Cardiac muscle cell (in vitro differentiated cells and primary cell): ENCODE data around the gene MCUB. TPM values are rescaled to one million over a fixed set of nuclear protein-coding genes. Genes with fewer than 3 reads are reported as not detected.
"Not testable (repeated sequence)": the region's sequence is repeated elsewhere in the genome, so short reads cannot be mapped to it uniquely, and the experiment has no call there.

Source experiments
- DNase-seq, 2 donors: peaks; one replicate each; pipeline versions ENCODE4 v3.0.0 to v3.0.0-alpha.2; 2010 to 2017; ENCODE audit warnings: low read depth in 1 of 2, low spot score in 1 of 2
- H3K27ac ChIP-seq: fragments of 200-600 bp; sonication (generic); 2 replicates; pipeline ENCODE4 v1.5.1; 2016
- H3K27me3 ChIP-seq: fragments of 200-600 bp; sonication (generic); 2 replicates; pipeline ENCODE4 v1.6.0; 2016; ENCODE audit warnings: control low read depth
- H3K36me3 ChIP-seq: fragments of 200-600 bp; sonication (generic); 2 replicates; pipeline ENCODE4 v1.5.1; 2016; ENCODE audit warnings: control low read depth
- H3K4me1 ChIP-seq: fragments of 200-600 bp; sonication (generic); 2 replicates; pipeline ENCODE4 v1.8.1; 2017; ENCODE audit warnings: low read depth, mild to moderate bottlenecking, mixed run types
- H3K4me3 ChIP-seq: fragments of 200-600 bp; sonication (generic); 2 replicates; pipeline ENCODE4 v1.5.1; 2016; ENCODE audit warnings: mild to moderate bottlenecking
- H3K9me3 ChIP-seq: fragments of 200-600 bp; sonication (generic); 2 replicates; pipeline ENCODE4 v1.5.1; 2017; ENCODE audit warnings: low read depth, mild to moderate bottlenecking, control low read depth
- polyA plus RNA-seq: library from polyadenylated mRNA; unstranded; fragments of >200 nt; fragmentation: Nextera tagmentation; extraction: Ambion mirVana; gene quantifications from 2 replicates; pipeline ENCODE4 v1.2.1, GENCODE V29; 2016
- total RNA-seq: library from RNA; depleted of rRNA; stranded (reverse); fragments of >200 nt; gene quantifications from 2 replicates; pipeline ENCODE4 v1.2.3, GENCODE V29; 2016
- TF ChIP-seq, protein P1 (sequence below): IDR thresholded peaks from 2 replicates; pipeline ENCODE4 v1.5.1; 2012; ENCODE audit warnings: low read depth, mild to moderate bottlenecking, low read length

The MCUB gene
- total and polyA plus RNA-seq, 2 experiments from 2014 or later = 1.4 to 3.1 TPM

DNA sequence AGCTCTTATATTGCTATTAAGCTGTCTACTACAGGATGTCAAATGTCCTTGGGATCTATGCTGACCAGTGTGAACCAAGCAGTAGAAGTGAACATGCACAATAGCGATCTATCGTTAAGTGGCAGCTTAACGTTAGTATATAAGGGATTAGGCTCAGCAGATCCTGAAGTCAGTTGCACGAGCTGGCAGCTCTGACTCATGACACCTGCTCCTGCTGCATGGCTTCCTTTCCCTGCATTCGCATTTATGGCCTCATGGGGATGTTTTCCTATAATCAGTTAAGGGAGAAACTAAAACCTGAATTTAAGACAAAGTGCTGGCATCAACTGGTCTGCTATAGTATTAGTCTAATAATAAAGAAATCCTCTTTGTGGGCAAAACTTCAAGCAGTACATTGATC lies 12.7 kb upstream of the MCUB start:
- Histone ChIP-seq H3K36me3 (no peaks in the 10 kb centered on the region), H3K27me3 (no peaks in the 10 kb centered on the region), H3K27ac (no peak overlapping the region), H3K9me3 (no peaks in the 10 kb centered on the region), H3K4me3 (no peak overlapping the region), H3K4me1 (no peaks in the 10 kb centered on the region)
- no peak for DNase-seq
- TF ChIP-seq, protein P1, sequence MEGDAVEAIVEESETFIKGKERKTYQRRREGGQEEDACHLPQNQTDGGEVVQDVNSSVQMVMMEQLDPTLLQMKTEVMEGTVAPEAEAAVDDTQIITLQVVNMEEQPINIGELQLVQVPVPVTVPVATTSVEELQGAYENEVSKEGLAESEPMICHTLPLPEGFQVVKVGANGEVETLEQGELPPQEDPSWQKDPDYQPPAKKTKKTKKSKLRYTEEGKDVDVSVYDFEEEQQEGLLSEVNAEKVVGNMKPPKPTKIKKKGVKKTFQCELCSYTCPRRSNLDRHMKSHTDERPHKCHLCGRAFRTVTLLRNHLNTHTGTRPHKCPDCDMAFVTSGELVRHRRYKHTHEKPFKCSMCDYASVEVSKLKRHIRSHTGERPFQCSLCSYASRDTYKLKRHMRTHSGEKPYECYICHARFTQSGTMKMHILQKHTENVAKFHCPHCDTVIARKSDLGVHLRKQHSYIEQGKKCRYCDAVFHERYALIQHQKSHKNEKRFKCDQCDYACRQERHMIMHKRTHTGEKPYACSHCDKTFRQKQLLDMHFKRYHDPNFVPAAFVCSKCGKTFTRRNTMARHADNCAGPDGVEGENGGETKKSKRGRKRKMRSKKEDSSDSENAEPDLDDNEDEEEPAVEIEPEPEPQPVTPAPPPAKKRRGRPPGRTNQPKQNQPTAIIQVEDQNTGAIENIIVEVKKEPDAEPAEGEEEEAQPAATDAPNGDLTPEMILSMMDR = no peak

DNA sequence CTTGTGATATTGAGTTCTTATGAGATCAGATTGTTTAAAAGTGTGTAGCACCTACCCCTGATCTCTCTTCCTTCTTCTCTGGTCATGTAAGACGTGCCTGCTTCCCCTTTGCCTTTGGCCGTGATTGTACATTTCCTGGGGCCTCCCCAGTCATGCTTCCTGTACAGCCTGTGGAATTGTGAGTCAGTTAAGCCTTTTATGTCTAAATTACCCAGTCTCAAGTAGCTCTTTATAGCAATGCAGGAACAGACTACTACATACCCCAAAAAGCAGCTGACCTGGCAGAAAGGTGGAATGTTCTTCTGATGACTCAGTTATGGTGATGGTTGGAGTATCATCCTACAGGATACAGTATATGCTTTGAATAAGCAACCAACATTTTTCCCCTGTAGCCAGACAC lies 11.4 kb upstream of the MCUB start:
- Histone ChIP-seq H3K4me1 (no peaks in the 10 kb centered on the region), H3K4me3 (no peak overlapping the region), H3K27ac (no peak overlapping the region), H3K36me3 (no peaks in the 10 kb centered on the region), H3K9me3 (no peaks in the 10 kb centered on the region), H3K27me3 (no peaks in the 10 kb centered on the region)
- TF ChIP-seq, protein P1 = no peak
- DNase-seq = peak in 1 of 2 donors; percentile 72

DNA sequence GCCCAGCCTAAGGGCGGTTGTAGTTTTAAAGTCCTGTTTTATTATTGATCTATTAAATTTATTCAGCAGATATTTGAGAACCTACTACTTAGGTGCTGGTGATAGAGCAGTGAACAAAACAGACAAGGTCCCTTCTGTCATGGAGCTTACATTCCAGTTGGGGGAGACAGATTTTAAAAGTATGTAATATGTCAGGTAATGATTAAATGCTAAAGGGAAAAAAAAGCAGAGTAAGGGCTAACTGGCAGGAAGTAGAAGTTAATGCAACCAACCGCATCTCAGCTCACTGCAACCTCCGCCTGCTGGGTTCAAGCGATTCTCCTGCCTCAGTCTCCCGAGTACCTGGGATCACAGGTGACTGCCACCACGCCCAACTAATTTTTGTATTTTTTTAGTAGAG lies 7.8 kb upstream of the MCUB start:
- Histone ChIP-seq H3K4me1 (no peaks in the 10 kb centered on the region), H3K4me3 (no peak overlapping the region), H3K27ac (no peak overlapping the region), H3K9me3 (no peaks in the 10 kb centered on the region), H3K27me3 (no peaks in the 10 kb centered on the region), H3K36me3 (no peaks in the 10 kb centered on the region)
- no peak for DNase-seq
- TF ChIP-seq, protein P1 = no peak

DNA sequence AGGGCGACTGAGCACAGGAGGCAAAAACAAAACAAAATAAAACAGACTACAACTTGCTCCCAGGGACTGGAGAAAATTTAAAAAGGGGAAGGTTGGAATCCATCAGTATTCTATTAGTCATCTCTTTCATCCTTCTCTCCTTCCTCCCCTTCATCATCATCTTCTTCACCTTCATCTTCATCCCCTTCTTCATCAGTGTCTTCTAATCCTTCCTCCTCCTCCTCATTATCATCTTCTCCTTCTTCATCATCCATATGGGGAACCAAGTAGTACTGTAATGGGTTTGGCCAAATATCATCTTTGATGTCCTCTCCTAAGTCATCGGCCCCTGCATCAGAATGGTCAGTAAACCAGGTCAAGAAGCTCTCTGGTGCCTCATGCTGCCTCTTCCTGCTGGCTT lies 6.9 kb upstream of the MCUB start:
- no peaks in the 10 kb centered on the region for H3K27me3 ChIP-seq
- H3K9me3 ChIP-seq = no peaks in the 10 kb centered on the region
- no peak overlapping the region for H3K27ac ChIP-seq
- no peak for DNase-seq
- TF ChIP-seq, protein P1 = no peak
- no peaks in the 10 kb centered on the region for H3K4me1 ChIP-seq
- H3K4me3 ChIP-seq = no peak overlapping the region
- no peaks in the 10 kb centered on the region for H3K36me3 ChIP-seq

DNA sequence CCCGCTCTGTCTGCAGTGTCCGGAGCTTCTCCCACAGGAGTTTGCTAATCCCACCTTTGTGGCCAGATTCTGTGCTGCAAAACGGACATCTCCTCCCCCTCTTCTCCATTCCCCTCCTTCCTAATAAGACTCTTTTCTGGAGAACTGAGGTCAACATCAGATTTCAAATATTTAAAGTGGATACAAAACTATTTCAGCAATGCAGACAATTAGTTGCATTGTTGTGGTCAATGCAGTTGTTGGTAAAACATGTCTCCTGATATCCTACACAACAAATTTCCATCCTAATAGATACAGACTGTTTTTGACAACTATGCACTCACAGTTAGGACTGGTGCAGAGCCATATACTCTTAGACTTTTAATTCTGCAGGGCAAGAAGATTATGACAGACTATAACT lies 5.1 kb upstream of the MCUB start:
- no peaks in the 10 kb centered on the region for H3K9me3 ChIP-seq
- H3K27me3 ChIP-seq = peaks cover 12% of the 10 kb centered on the region
- H3K4me3 ChIP-seq = no peak overlapping the region
- no peaks in the 10 kb centered on the region for H3K36me3 ChIP-seq
- TF ChIP-seq, protein P1 = no peak
- DNase-seq = no peak
- no peaks in the 10 kb centered on the region for H3K4me1 ChIP-seq
- H3K27ac ChIP-seq = no peak overlapping the region

DNA sequence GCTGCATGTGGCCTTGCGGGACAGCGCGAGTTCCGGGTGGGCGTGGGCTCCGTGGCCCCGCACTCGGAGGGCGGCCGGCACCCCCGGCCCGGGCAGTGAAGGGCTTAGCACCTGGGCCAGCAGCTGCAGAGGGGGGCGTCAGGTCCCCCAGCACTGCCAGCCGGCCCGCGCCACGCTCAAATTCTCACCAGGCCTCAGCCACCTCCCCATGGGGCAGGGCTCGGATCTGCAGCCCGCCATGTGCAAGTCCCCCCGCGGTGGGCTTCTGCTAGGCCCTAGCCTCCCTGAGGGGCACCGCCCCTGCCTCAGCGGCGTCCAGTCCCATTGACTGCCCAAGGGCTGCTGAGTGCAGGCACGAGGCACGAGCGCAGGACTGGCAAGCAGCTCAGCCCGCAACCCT lies 2.6 kb upstream of the MCUB start:
- H3K9me3 ChIP-seq = no peaks in the 10 kb centered on the region
- H3K4me3 ChIP-seq = no peak overlapping the region
- H3K27me3 ChIP-seq = peaks cover 29% of the 10 kb centered on the region
- no peaks in the 10 kb centered on the region for H3K36me3 ChIP-seq
- no peak overlapping the region for H3K27ac ChIP-seq
- TF ChIP-seq, protein P1 = no peak
- no peak for DNase-seq
- peaks cover 3% of the 10 kb centered on the region for H3K4me1 ChIP-seq

DNA sequence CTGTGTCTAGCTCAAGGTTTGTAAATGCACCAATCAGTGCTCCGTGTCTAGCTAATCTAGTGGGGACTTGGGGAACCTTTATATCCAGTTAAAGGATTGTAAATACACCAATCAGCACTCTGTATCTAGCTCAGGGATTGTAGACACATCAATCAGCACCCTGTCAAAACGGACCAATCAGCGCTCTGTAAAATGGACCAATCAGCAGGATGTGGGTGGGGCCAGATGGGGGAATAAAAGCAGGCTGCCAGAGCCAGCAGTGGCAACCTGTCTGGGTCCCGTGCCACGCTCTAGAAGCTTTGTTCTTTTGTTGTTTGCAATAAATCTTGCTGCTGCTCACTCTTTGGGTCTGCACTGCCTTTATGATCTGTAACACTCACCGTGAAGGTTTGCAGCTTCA lies 2.0 kb upstream of the MCUB start:
- H3K4me1 ChIP-seq, H3K9me3 ChIP-seq, H3K27ac ChIP-seq, DNase-seq, H3K4me3 ChIP-seq, H3K36me3 ChIP-seq: not testable (repeated sequence)
- H3K27me3 ChIP-seq = peaks cover 29% of the 10 kb centered on the region
